Kidney (tissue), 14 donors: ENCODE data around the gene LSAMP. TPM values are rescaled to one million over a fixed set of nuclear protein-coding genes. Genes with fewer than 3 reads are reported as not detected.

Experiments
- DNase-seq, 5 donors: peaks; one replicate each; pipeline ENCODE4 v3.0.0-alpha.2; 2013 to 2020
- FAIRE-seq: peaks from 2 replicates; lab custom pipeline; 2012; peaks lifted over from hg19 to GRCh38; lab: Jason Lieb, UNC
- H3K27ac ChIP-seq, 2 donors: one replicate each; pipeline ENCODE4 v1.7.0; 2013; ENCODE audit warnings: low read depth in 2 of 2, low read length in 2 of 2, inconsistent platforms in 1 of 2
- H3K27me3 ChIP-seq: one replicate; pipeline ENCODE4 v1.7.1; 2013; ENCODE audit warnings: low read length, inconsistent platforms; ENCODE audit not compliant: control insufficient read depth, insufficient read depth
- H3K36me3 ChIP-seq, 3 donors: one replicate each; pipeline versions ENCODE4 v1.7.0 to v1.7.1; 2013; ENCODE audit warnings: low read length in 3 of 3, control low read depth in 1 of 3, inconsistent platforms in 1 of 3; ENCODE audit not compliant: insufficient read depth in 3 of 3, control insufficient read depth in 2 of 3
- H3K4me1 ChIP-seq, 3 donors: one replicate each; pipeline versions ENCODE4 v1.7.0 to v1.7.1; 2013; ENCODE audit warnings: low read length in 3 of 3, inconsistent platforms in 1 of 3, low read depth in 1 of 3; ENCODE audit not compliant: control insufficient read depth in 2 of 3, insufficient read depth in 2 of 3
- H3K4me3 ChIP-seq, 3 donors: one replicate each; pipeline versions ENCODE4 v1.7.0 to v1.8.1; 2013; ENCODE audit warnings: low read length in 3 of 3, control low read depth in 1 of 3, inconsistent platforms in 1 of 3
- H3K9ac ChIP-seq, 3 donors: one replicate each; pipeline versions ENCODE4 v1.7.0 to v1.7.1; 2013; ENCODE audit warnings: low read length in 3 of 3, control low read depth in 1 of 3, inconsistent platforms in 1 of 3
- H3K9me3 ChIP-seq, 3 donors: one replicate each; pipeline versions ENCODE4 v1.7.0 to v1.7.1; 2013; ENCODE audit warnings: low read length in 3 of 3, control low read depth in 1 of 3, inconsistent platforms in 1 of 3; ENCODE audit not compliant: control insufficient read depth in 2 of 3, insufficient read depth in 1 of 3
- intact Hi-C: fragments of 100-400 bp; cut with DNase I; formaldehyde crosslinking; loops from one replicate; pipeline ENCODE4 v1.11.1; 2022
- polyA plus RNA-seq: library from polyadenylated mRNA; stranded (reverse); fragments of 350-450 nt; fragmentation: Illumina TruSeq; extraction: RNeasy Lipid Tissue Mini Kit (QIAGEN cat#74804); gene quantifications from one replicate; pipeline ENCODE4 v1.2.3, GENCODE V29; 2014; ENCODE audit warnings: low read depth, low replicate concordance; ENCODE audit not compliant: insufficient read depth
- total RNA-seq: library from RNA; stranded (reverse); fragmentation: NEBNext Ultra II Directional; extraction: Animal tissue kit (Norgen Biotek cat#: 25700); gene quantifications from one replicate; pipeline ENCODE4 v1.2.1, GENCODE V29; 2021
- TF ChIP-seq, protein P1 (sequence below): IDR thresholded peaks from 3 replicates; pipeline ENCODE4 v1.5.1; 2012; ENCODE audit warnings: mild to moderate bottlenecking, moderate library complexity, borderline replicate concordance; ENCODE audit not compliant: insufficient read depth; ENCODE audit errors: extremely low read depth
- donor health status: control.
- donor health status: control.
- donor health status: control.
- donor health status: control.
- donor health status: control.
- donor health status: DM: yes; HTN: yes; CAD: no.
- donor health status: Normal renal cell carcinoma (clear cell type).

LSAMP gene
- total and polyA plus RNA-seq, 2 donors from 2014 or later: 1.4 to 3.5 TPM

DNA sequence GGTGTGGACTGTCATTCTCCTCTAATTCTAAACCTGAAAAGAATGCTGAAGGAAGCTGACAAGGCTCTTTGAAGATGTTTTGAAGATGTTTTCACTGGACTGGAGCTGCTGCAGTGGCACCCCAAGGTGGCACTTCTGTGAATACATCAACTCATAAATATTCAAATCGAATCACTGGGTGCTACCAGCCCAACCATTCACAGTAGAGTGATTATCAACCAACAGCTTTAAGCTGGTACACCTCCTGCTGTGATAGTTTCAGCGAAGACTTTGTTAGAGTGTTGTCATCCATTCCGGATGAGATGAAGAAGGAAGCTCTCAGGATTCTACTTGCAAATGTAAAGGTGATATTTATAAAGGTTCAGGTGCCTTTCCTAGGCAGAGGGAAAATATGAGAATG is 106.6 kb downstream of the LSAMP start:
- Histone ChIP-seq H3K27me3 (no peaks in the 10 kb centered on the region), H3K36me3 (no peaks in the 10 kb centered on the region), H3K27ac (no peak overlapping the region), H3K9ac (no peak overlapping the region), H3K4me1 (no peaks in the 10 kb centered on the region), H3K4me3 (no peak overlapping the region), H3K9me3 (no peaks in the 10 kb centered on the region)
- DNase-seq (no peak), FAIRE-seq (no peak)
- intact Hi-C loops: no loop called here
- TF ChIP-seq, protein P1, sequence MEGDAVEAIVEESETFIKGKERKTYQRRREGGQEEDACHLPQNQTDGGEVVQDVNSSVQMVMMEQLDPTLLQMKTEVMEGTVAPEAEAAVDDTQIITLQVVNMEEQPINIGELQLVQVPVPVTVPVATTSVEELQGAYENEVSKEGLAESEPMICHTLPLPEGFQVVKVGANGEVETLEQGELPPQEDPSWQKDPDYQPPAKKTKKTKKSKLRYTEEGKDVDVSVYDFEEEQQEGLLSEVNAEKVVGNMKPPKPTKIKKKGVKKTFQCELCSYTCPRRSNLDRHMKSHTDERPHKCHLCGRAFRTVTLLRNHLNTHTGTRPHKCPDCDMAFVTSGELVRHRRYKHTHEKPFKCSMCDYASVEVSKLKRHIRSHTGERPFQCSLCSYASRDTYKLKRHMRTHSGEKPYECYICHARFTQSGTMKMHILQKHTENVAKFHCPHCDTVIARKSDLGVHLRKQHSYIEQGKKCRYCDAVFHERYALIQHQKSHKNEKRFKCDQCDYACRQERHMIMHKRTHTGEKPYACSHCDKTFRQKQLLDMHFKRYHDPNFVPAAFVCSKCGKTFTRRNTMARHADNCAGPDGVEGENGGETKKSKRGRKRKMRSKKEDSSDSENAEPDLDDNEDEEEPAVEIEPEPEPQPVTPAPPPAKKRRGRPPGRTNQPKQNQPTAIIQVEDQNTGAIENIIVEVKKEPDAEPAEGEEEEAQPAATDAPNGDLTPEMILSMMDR: no peak

GRCh38 chr3:116337229-116337628 is 108.1 kb downstream of the LSAMP start:
- Histone ChIP-seq H3K4me3 (no peak overlapping the region), H3K27ac (no peak overlapping the region), H3K9me3 (no peaks in the 10 kb centered on the region), H3K9ac (no peak overlapping the region), H3K4me1 (no peaks in the 10 kb centered on the region), H3K27me3 (no peaks in the 10 kb centered on the region), H3K36me3 (no peaks in the 10 kb centered on the region)
- intact Hi-C loops: no loop called here
- DNase-seq (no peak), FAIRE-seq (no peak)
- TF ChIP-seq, protein P1: no peak

GRCh38 chr3:116331380-116331779 is 113.9 kb downstream of the LSAMP start:
- no peak overlapping the region for H3K9ac ChIP-seq
- TF ChIP-seq, protein P1: no peak
- H3K4me1 ChIP-seq: no peaks in the 10 kb centered on the region
- H3K4me3 ChIP-seq: no peak overlapping the region
- no peak for DNase-seq
- no peaks in the 10 kb centered on the region for H3K9me3 ChIP-seq
- H3K36me3 ChIP-seq: no peaks in the 10 kb centered on the region
- intact Hi-C loops: no loop called here
- FAIRE-seq: no peak
- H3K27ac ChIP-seq: no peak overlapping the region
- no peaks in the 10 kb centered on the region for H3K27me3 ChIP-seq

GRCh38 chr3:116322750-116323375 is 122.4 kb downstream of the LSAMP start:
- H3K9ac ChIP-seq: no peak overlapping the region
- H3K4me3 ChIP-seq: no peak overlapping the region
- H3K27ac ChIP-seq: no peak overlapping the region
- H3K27me3 ChIP-seq: no peaks in the 10 kb centered on the region
- no peak for DNase-seq
- FAIRE-seq: no peak
- TF ChIP-seq, protein P1: no peak
- intact Hi-C loops: no loop called here
- H3K36me3 ChIP-seq: no peaks in the 10 kb centered on the region
- H3K4me1 ChIP-seq: no peaks in the 10 kb centered on the region
- H3K9me3 ChIP-seq: no peaks in the 10 kb centered on the region
